CD4-positive, alpha-beta T cell (primary cell): ENCODE data around the gene LMNTD2. TPM values are rescaled to one million over a fixed set of nuclear protein-coding genes. Genes with fewer than 3 reads are reported as not detected.

Experiments used
- ATAC-seq: fragments of 200-7000 bp; cut with Tn5 transposase; one replicate; pipeline ENCODE4 v1.10.0; 2022; ENCODE audit warnings: mild to moderate bottlenecking; ENCODE audit not compliant: poor library complexity
- CTCF ChIA-PET: fragments of 350-600 bp; sonication (Branson Sonifier 250); formaldehyde crosslinking; loops from one replicate; lab custom pipeline; 2021; ENCODE audit warnings: antibody characterized with exemption, inconsistent platforms; lab: Charles Lee
- POLR2A ChIA-PET: fragments of 350-600 bp; sonication (Branson Sonifier 250); formaldehyde crosslinking; loops from one replicate; lab custom pipeline; 2021; ENCODE audit warnings: antibody characterized with exemption, inconsistent platforms; lab: Charles Lee
- DNase-seq, 14 experiments: peaks; one replicate each; pipeline ENCODE4 v3.0.0-alpha.2; 2013 to 2020; ENCODE audit warnings: mixed read lengths in 2 of 14
- H3K27ac ChIP-seq, 2 donors: one replicate each; pipeline versions ENCODE4 v1.5.1 to v1.7.0; 2013; ENCODE audit warnings: low read length in 2 of 2, low read depth in 1 of 2, mild to moderate bottlenecking in 1 of 2
- H3K27me3 ChIP-seq, 2 experiments: 1 replicate in 1 of 2; 2 replicates in 1 of 2; pipeline versions ENCODE4 v1.6.1 to v1.7.0; 2013; ENCODE audit warnings: low read length in 2 of 2, control low read depth in 1 of 2, mild to moderate bottlenecking in 1 of 2, moderate library complexity in 1 of 2; ENCODE audit not compliant: insufficient read depth in 2 of 2, control insufficient read depth in 1 of 2
- H3K36me3 ChIP-seq: one replicate; pipeline ENCODE4 v1.6.1; 2013; ENCODE audit warnings: low read length, control low read depth; ENCODE audit not compliant: insufficient read depth
- H3K4me1 ChIP-seq: one replicate; pipeline ENCODE4 v1.6.1; 2013; ENCODE audit warnings: low read length, control low read depth; ENCODE audit not compliant: insufficient read depth
- H3K4me3 ChIP-seq: one replicate; pipeline ENCODE4 v1.5.1; 2013; ENCODE audit warnings: mild to moderate bottlenecking, low read length, moderate library complexity
- H3K9me3 ChIP-seq, 2 experiments: 1 replicate in 1 of 2; 2 replicates in 1 of 2; pipeline versions ENCODE4 v1.6.1 to v1.7.0; 2013; ENCODE audit warnings: low read length in 2 of 2, mild to moderate bottlenecking in 2 of 2, control low read depth in 1 of 2, moderate library complexity in 1 of 2; ENCODE audit not compliant: control insufficient read depth in 1 of 2, insufficient read depth in 1 of 2
- H3K27ac Mint-ChIP-seq: one replicate; pipeline ENCODE4 v1.8.0; 2020; ENCODE audit warnings: mixed read lengths
- H3K27me3 Mint-ChIP-seq: one replicate; pipeline ENCODE4 v1.8.0; 2021; ENCODE audit warnings: mixed read lengths
- H3K36me3 Mint-ChIP-seq: one replicate; pipeline ENCODE4 v1.8.0; 2021; ENCODE audit warnings: low read depth, mixed read lengths
- H3K4me1 Mint-ChIP-seq: one replicate; pipeline ENCODE4 v1.8.0; 2021; ENCODE audit warnings: low read depth, mixed read lengths
- H3K4me3 Mint-ChIP-seq: one replicate; pipeline ENCODE4 v1.8.0; 2020; ENCODE audit warnings: mild to moderate bottlenecking, mixed read lengths
- H3K9me3 Mint-ChIP-seq: one replicate; pipeline ENCODE4 v1.8.0; 2020; ENCODE audit warnings: mixed read lengths
- CTCF ChIP-seq: fragments of 200-600 bp; IDR thresholded peaks from one replicate; pipeline ENCODE4 v1.8.0; 2022; ENCODE audit warnings: antibody characterized with exemption, mild to moderate bottlenecking
- intact Hi-C, 2 experiments: fragments of 100-400 bp; cut with DNase I in 1 of 2; cut with micrococcal nuclease in 1 of 2; formaldehyde crosslinking; loops; one replicate each; pipeline versions ENCODE4 v1.15.1 to v1.9.0; 2023 to 2025; cut with DNase I, micrococcal nuclease
- total RNA-seq, 174 experiments: library from RNA in 2 of 174; stranded (reverse) in 2 of 174; gene quantifications; one replicate each; pipeline ENCODE4 v1.2.3 and lab custom pipeline; 2021 to 2026

Gene LMNTD2
- total RNA-seq, 2 experiments from 2014 or later: 8.2 to 10.3 TPM

DNA sequence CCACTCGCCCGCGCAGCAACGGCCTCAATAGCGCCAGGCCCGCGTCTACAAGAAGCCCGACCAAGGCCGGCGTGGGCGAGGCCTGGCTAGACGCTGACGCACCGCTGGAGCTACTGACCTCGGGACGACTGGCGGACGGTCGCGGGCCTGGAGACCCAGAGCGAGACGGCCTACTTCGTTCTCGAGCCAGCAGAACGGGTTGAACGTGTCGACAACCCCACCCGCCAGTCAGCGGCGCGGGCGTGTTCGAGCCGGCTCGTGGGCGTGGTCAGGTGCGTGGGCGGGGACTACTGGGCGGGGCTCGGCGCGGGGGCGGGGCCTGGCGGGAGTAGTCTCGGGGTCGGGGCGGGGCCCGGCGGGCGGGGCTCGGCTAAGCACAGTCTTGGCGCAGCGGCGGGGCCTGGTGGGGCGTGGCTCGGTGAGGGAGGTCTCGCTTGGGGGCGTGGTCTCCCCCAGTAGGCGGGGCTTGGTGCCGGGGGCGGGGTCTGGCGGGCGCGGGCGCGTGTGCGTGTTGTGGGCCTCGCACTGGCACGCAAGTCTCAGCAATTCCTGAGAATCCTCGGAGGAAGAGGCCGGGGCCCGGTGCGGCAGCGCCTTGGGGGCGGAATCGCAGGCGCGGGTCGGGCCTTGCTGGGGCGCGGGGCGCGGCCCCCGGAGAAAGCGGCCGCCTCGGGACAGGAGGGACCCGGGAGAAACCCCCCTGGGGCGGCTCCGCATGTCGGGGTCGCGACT is 53.4 kb downstream of the LMNTD2 start, which contains the start of gene RNH1:
Gene RNH1, minus strand, starts transcription at position 248 of the 732 bp plus-strand sequence. CDS start 5,080 bp downstream, outside the sequence.
- ATAC-seq: peak; percentile 77
- ChIA-PET POLR2A (interaction anchor here (0.7 to 2.4 kb wide), 27 partner anchors 10 to 312 kb away, joined by 3 to 50 read pairs (median 6); partner anchors contain the start of genes ANO9, BET1L, HRAS and PHRF1), CTCF (interaction anchor here (1.1 to 2.7 kb wide), 4 partner anchors 11 to 100 kb away, joined by 3 to 11 read pairs (median 7); partner anchors contain the start of gene PTDSS2)
- TF ChIP-seq CTCF: no peak
- peak; percentile 97 to 100 (median 99) for DNase-seq
- H3K36me3 ChIP-seq: peaks cover 11% of the 10 kb centered on the region
- Mint-ChIP-seq H3K36me3 (peaks cover 31% of the 10 kb centered on the region), H3K4me3 (peak within 1 kb of the TSS; percentile 97), H3K27me3 (peaks cover 4% of the 10 kb centered on the region), H3K4me1 (peaks cover 24% of the 10 kb centered on the region), H3K9me3 (no peaks in the 10 kb centered on the region), H3K27ac (peak within 1 kb of the TSS; percentile 100)
- H3K9me3 ChIP-seq: no peaks in the 10 kb centered on the region
- peak within 1 kb of the TSS; percentile 78 for H3K4me3 ChIP-seq
- H3K4me1 ChIP-seq: peaks cover 51% of the 10 kb centered on the region
- intact Hi-C loops: loop anchor here (1.0 to 10.0 kb wide), 9 partner anchors 11 to 300 kb away; partner anchors contain the start of genes PSMD13 (in 2 of the 2), PTDSS2 (in 2 of the 2), SIRT3 (in 2 of the 2) and BET1L (in 1 of the 2)
- no peaks in the 10 kb centered on the region for H3K27me3 ChIP-seq
- peak within 1 kb of the TSS; percentile 100 for H3K27ac ChIP-seq

- Histone ChIP-seq H3K4me3 (peak overlapping the region; percentile 78), H3K27ac (peak overlapping the region; percentile 100), H3K27me3 (no peaks in the 10 kb centered on the region), H3K4me1 (peaks cover 53% of the 10 kb centered on the region), H3K9me3 (no peaks in the 10 kb centered on the region), H3K36me3 (peaks cover 18% of the 10 kb centered on the region)
- Mint-ChIP-seq H3K36me3 (peaks cover 27% of the 10 kb centered on the region), H3K27ac (peak overlapping the region; percentile 100), H3K9me3 (no peaks in the 10 kb centered on the region), H3K4me1 (peaks cover 24% of the 10 kb centered on the region), H3K4me3 (peak overlapping the region; percentile 97), H3K27me3 (peaks cover 4% of the 10 kb centered on the region)
- ChIA-PET POLR2A (interaction anchor here (0.5 to 2.4 kb wide), 30 partner anchors 10 to 313 kb away, joined by 3 to 50 read pairs (median 4); partner anchors contain the start of genes ANO9, BET1L, HRAS and PHRF1), CTCF (interaction anchor here (0.7 to 2.7 kb wide), 5 partner anchors 12 to 422 kb away, joined by 3 to 11 read pairs (median 4); partner anchors contain the start of gene PTDSS2)
- DNase-seq (peak; percentile 93 to 99 (median 97)), ATAC-seq (peak; percentile 67)
- no peak for TF ChIP-seq CTCF
- intact Hi-C loops: loop anchor here (1.0 to 10.0 kb wide), 7 partner anchors 52 to 299 kb away; partner anchors contain the start of genes PSMD13 (in 2 of the 2), PTDSS2 (in 2 of the 2), SIRT3 (in 2 of the 2) and BET1L (in 1 of the 2)
These were observed 54.1 kb downstream of the LMNTD2 start for GRCh38 chr11:506238-506994.

- POLR2A ChIA-PET: interaction anchor here (1.0 to 2.3 kb wide), 3 partner anchors 13 to 55 kb away, joined by 3 to 27 read pairs (median 3); partner anchors contain the start of gene PTDSS2
- no peak overlapping the region for H3K27ac ChIP-seq
- DNase-seq (no peak), ATAC-seq (no peak)
- H3K36me3 Mint-ChIP-seq: peaks cover 27% of the 10 kb centered on the region
- H3K27me3 Mint-ChIP-seq: peaks cover 4% of the 10 kb centered on the region
- peaks cover 53% of the 10 kb centered on the region for H3K4me1 ChIP-seq
- no peak for TF ChIP-seq CTCF
- H3K4me1 Mint-ChIP-seq: peaks cover 24% of the 10 kb centered on the region
- peaks cover 30% of the 10 kb centered on the region for H3K36me3 ChIP-seq
- CTCF ChIA-PET: interaction anchor here (2.7 kb wide), 1 partner anchor 14 kb away, joined by 10 read pairs; no protein-coding TSS in a partner anchor
- intact Hi-C loops: loop anchor here (5.0 to 10.0 kb wide), 3 partner anchors 50 to 298 kb away; partner anchors contain the start of genes BET1L (in 1 of the 2), PTDSS2 (in 1 of the 2), RIC8A (in 1 of the 2) and SLC25A22 (in 1 of the 2)
- peak overlapping the region; percentile 81 for H3K4me3 Mint-ChIP-seq
- no peak overlapping the region for H3K4me3 ChIP-seq
- H3K27me3 ChIP-seq: no peaks in the 10 kb centered on the region
- no peaks in the 10 kb centered on the region for H3K9me3 Mint-ChIP-seq
- H3K9me3 ChIP-seq: no peaks in the 10 kb centered on the region
- peak overlapping the region; percentile 100 for H3K27ac Mint-ChIP-seq
These were observed 55.6 kb downstream of the LMNTD2 start for GRCh38 chr11:504994-505344.
